ENCODE measurements around the gene USP34. TPM values are rescaled to one million over a fixed set of nuclear protein-coding genes. Genes with fewer than 3 reads are reported as not detected.

USP34 gene
- total RNA-seq, 2 experiments from 2014 or later: 80.4 to 84.7 TPM

GRCh38 chr2:61282104-61282590, 188.7 kb downstream of the USP34 start:
- no peak for ATAC-seq
- DNase-seq: no peak
- Mint-ChIP-seq H3K4me1 (ENCODE audit: low read depth) (no peaks in the 10 kb centered on the region), H3K27ac (no peak overlapping the region), H3K4me3 (no peak overlapping the region), H3K27me3 (ENCODE audit: low read depth) (no peaks in the 10 kb centered on the region), H3K9me3 (ENCODE audit: insufficient read depth) (no peaks in the 10 kb centered on the region), H3K36me3 (ENCODE audit: low read depth) (peaks cover 30% of the 10 kb centered on the region)
- POLR2A ChIA-PET: no interaction called here
- CTCF ChIA-PET: no interaction called here

GRCh38 chr2:61281321-61281720, 189.6 kb downstream of the USP34 start:
- H3K36me3 Mint-ChIP-seq (ENCODE audit: low read depth): peaks cover 33% of the 10 kb centered on the region
- ChIA-PET CTCF (no interaction called here), POLR2A (no interaction called here)
- no peak overlapping the region for H3K27ac Mint-ChIP-seq
- H3K4me3 Mint-ChIP-seq: no peak overlapping the region
- H3K9me3 Mint-ChIP-seq (ENCODE audit: insufficient read depth): no peaks in the 10 kb centered on the region
- no peaks in the 10 kb centered on the region for H3K27me3 Mint-ChIP-seq (ENCODE audit: low read depth)
- H3K4me1 Mint-ChIP-seq (ENCODE audit: low read depth): no peaks in the 10 kb centered on the region
- no peak for ATAC-seq
- no peak for DNase-seq

GRCh38 chr2:61277756-61278155, 193.1 kb downstream of the USP34 start:
- no peak overlapping the region for H3K27ac Mint-ChIP-seq
- ATAC-seq: no peak
- CTCF ChIA-PET: no interaction called here
- H3K9me3 Mint-ChIP-seq (ENCODE audit: insufficient read depth): no peaks in the 10 kb centered on the region
- H3K27me3 Mint-ChIP-seq (ENCODE audit: low read depth): no peaks in the 10 kb centered on the region
- H3K4me1 Mint-ChIP-seq (ENCODE audit: low read depth): no peaks in the 10 kb centered on the region
- POLR2A ChIA-PET: no interaction called here
- H3K4me3 Mint-ChIP-seq: no peak overlapping the region
- no peak for DNase-seq
- H3K36me3 Mint-ChIP-seq (ENCODE audit: low read depth): peaks cover 34% of the 10 kb centered on the region

- Mint-ChIP-seq H3K4me3 (no peak overlapping the region), H3K36me3 (ENCODE audit: low read depth) (peaks cover 39% of the 10 kb centered on the region), H3K4me1 (ENCODE audit: low read depth) (no peaks in the 10 kb centered on the region), H3K27me3 (ENCODE audit: low read depth) (no peaks in the 10 kb centered on the region), H3K9me3 (ENCODE audit: insufficient read depth) (no peaks in the 10 kb centered on the region), H3K27ac (no peak overlapping the region)
- ChIA-PET POLR2A (interaction anchor here (0.6 to 0.7 kb wide), 2 partner anchors 98 to 832 kb away, joined by 3 to 4 read pairs; no protein-coding TSS in a partner anchor), CTCF (no interaction called here)
- ATAC-seq (no peak), DNase-seq (no peak)
These were observed 195.2 kb downstream of the USP34 start for GRCh38 chr2:61275575-61276184.

- H3K4me1 Mint-ChIP-seq (ENCODE audit: low read depth): no peaks in the 10 kb centered on the region
- POLR2A ChIA-PET: no interaction called here
- no peak for ATAC-seq
- no peak overlapping the region for H3K27ac Mint-ChIP-seq
- no peaks in the 10 kb centered on the region for H3K27me3 Mint-ChIP-seq (ENCODE audit: low read depth)
- CTCF ChIA-PET: no interaction called here
- no peaks in the 10 kb centered on the region for H3K9me3 Mint-ChIP-seq (ENCODE audit: insufficient read depth)
- peaks cover 35% of the 10 kb centered on the region for H3K36me3 Mint-ChIP-seq (ENCODE audit: low read depth)
- no peak overlapping the region for H3K4me3 Mint-ChIP-seq
- DNase-seq: no peak
These were observed 198.3 kb downstream of the USP34 start for GRCh38 chr2:61272421-61273070.

- no peak overlapping the region for H3K4me3 Mint-ChIP-seq
- H3K9me3 Mint-ChIP-seq (ENCODE audit: insufficient read depth): no peaks in the 10 kb centered on the region
- ATAC-seq: no peak
- ChIA-PET POLR2A (no interaction called here), CTCF (no interaction called here)
- no peak for DNase-seq
- no peak overlapping the region for H3K27ac Mint-ChIP-seq
- H3K27me3 Mint-ChIP-seq (ENCODE audit: low read depth): no peaks in the 10 kb centered on the region
- peaks cover 36% of the 10 kb centered on the region for H3K36me3 Mint-ChIP-seq (ENCODE audit: low read depth)
- H3K4me1 Mint-ChIP-seq (ENCODE audit: low read depth): no peaks in the 10 kb centered on the region
These were observed 202.6 kb downstream of the USP34 start for GRCh38 chr2:61268249-61268648.

- Mint-ChIP-seq H3K9me3 (ENCODE audit: insufficient read depth) (no peaks in the 10 kb centered on the region), H3K4me3 (no peak overlapping the region), H3K27ac (no peak overlapping the region), H3K27me3 (ENCODE audit: low read depth) (no peaks in the 10 kb centered on the region), H3K4me1 (ENCODE audit: low read depth) (no peaks in the 10 kb centered on the region), H3K36me3 (ENCODE audit: low read depth) (peaks cover 36% of the 10 kb centered on the region)
- no peak for ATAC-seq
- DNase-seq: no peak
- POLR2A ChIA-PET: no interaction called here
- CTCF ChIA-PET: no interaction called here
These were observed 204.0 kb downstream of the USP34 start for GRCh38 chr2:61266632-61267505.

- H3K36me3 Mint-ChIP-seq (ENCODE audit: low read depth): peaks cover 28% of the 10 kb centered on the region
- CTCF ChIA-PET: no interaction called here
- H3K27me3 Mint-ChIP-seq (ENCODE audit: low read depth): no peaks in the 10 kb centered on the region
- DNase-seq (no peak), ATAC-seq (no peak)
- H3K9me3 Mint-ChIP-seq (ENCODE audit: insufficient read depth): no peaks in the 10 kb centered on the region
- no peak overlapping the region for H3K27ac Mint-ChIP-seq
- H3K4me1 Mint-ChIP-seq (ENCODE audit: low read depth): no peaks in the 10 kb centered on the region
- POLR2A ChIA-PET: interaction anchor here (0.6 kb wide), 1 partner anchor 395 kb away, joined by 3 read pairs; no protein-coding TSS in a partner anchor
- H3K4me3 Mint-ChIP-seq: no peak overlapping the region
These were observed 207.1 kb downstream of the USP34 start for GRCh38 chr2:61263830-61264229.

GRCh38 chr2:61262699-61263098, 208.2 kb downstream of the USP34 start:
- Mint-ChIP-seq H3K9me3 (ENCODE audit: insufficient read depth) (no peaks in the 10 kb centered on the region), H3K4me3 (no peak overlapping the region), H3K36me3 (ENCODE audit: low read depth) (peaks cover 33% of the 10 kb centered on the region), H3K27me3 (ENCODE audit: low read depth) (no peaks in the 10 kb centered on the region), H3K27ac (no peak overlapping the region), H3K4me1 (ENCODE audit: low read depth) (no peaks in the 10 kb centered on the region)
- POLR2A ChIA-PET: no interaction called here
- DNase-seq (no peak), ATAC-seq (no peak)
- CTCF ChIA-PET: no interaction called here

GRCh38 chr2:61257446-61257845, 213.4 kb downstream of the USP34 start:
- Mint-ChIP-seq H3K9me3 (ENCODE audit: insufficient read depth) (no peaks in the 10 kb centered on the region), H3K36me3 (ENCODE audit: low read depth) (peaks cover 37% of the 10 kb centered on the region), H3K27me3 (ENCODE audit: low read depth) (no peaks in the 10 kb centered on the region), H3K4me3 (no peak overlapping the region), H3K27ac (no peak overlapping the region), H3K4me1 (ENCODE audit: low read depth) (no peaks in the 10 kb centered on the region)
- DNase-seq (no peak), ATAC-seq (no peak)
- ChIA-PET CTCF (no interaction called here), POLR2A (no interaction called here)

- CTCF ChIA-PET: interaction anchor here (0.9 to 1.0 kb wide), 2 partner anchors 128 to 143 kb away, joined by 3 read pairs; no protein-coding TSS in a partner anchor
- Mint-ChIP-seq H3K4me1 (ENCODE audit: low read depth) (no peaks in the 10 kb centered on the region), H3K27ac (no peak overlapping the region), H3K27me3 (ENCODE audit: low read depth) (no peaks in the 10 kb centered on the region), H3K9me3 (ENCODE audit: insufficient read depth) (no peaks in the 10 kb centered on the region), H3K36me3 (ENCODE audit: low read depth) (peaks cover 35% of the 10 kb centered on the region), H3K4me3 (no peak overlapping the region)
- DNase-seq (no peak), ATAC-seq (no peak)
- POLR2A ChIA-PET: interaction anchor here (0.7 kb wide), 1 partner anchor 44 kb away, joined by 3 read pairs; no protein-coding TSS in a partner anchor
These were observed 215.1 kb downstream of the USP34 start for GRCh38 chr2:61255580-61256437.
